ENCODE data around the gene CAPN2.

The CAPN2 gene

GRCh38 chr1:223714849-223715603 lies 2.7 kb downstream of the CAPN2 start (continued):
- TF ChIP-seq ZNF639 (tag by site-specific recombination; IDR thresholded peaks at IDR 0.05) (peak; percentile 93), ZNF302 (tag by site-specific recombination; IDR thresholded peaks at IDR 0.05; ENCODE audit: low read depth) (no peak), GLI2 (tag by site-specific recombination; IDR thresholded peaks at IDR 0.05; ENCODE audit: borderline replicate concordance, low read depth) (no peak), ZNF350 (tag by site-specific recombination; IDR thresholded peaks at IDR 0.05) (no peak), WT1 (tag by site-specific recombination; IDR thresholded peaks at IDR 0.05) (peak; percentile 90), ZBTB17 (tag by site-specific recombination; IDR thresholded peaks at IDR 0.05) (peak; percentile 99), ZNF155 (tag by site-specific recombination; IDR thresholded peaks at IDR 0.05) (no peak), ZNF423 (tag by site-specific recombination; IDR thresholded peaks at IDR 0.05) (no peak), ZNF394 (tag by site-specific recombination; IDR thresholded peaks at IDR 0.05; ENCODE audit: borderline replicate concordance) (peak; percentile 85), ZNF561 (tag by site-specific recombination; IDR thresholded peaks at IDR 0.05; ENCODE audit: borderline replicate concordance) (0 out of 2 replicates have a peak, but pooled peaks have one; percentile 24), ZSCAN16 (tag by site-specific recombination; IDR thresholded peaks at IDR 0.05) (no peak; the same call in 1 of the 2 replicates), ZNF416 (tag by site-specific recombination; IDR thresholded peaks at IDR 0.05) (no peak), OVOL3 (tag by site-specific recombination; IDR thresholded peaks at IDR 0.05) (no peak), KLF9 (tag by site-specific recombination; IDR thresholded peaks at IDR 0.05; ENCODE audit: low read depth) (no peak), ZNF214 (tag by site-specific recombination; IDR thresholded peaks at IDR 0.05; ENCODE audit: borderline replicate concordance) (no peak), BCL11B (tag by site-specific recombination; IDR thresholded peaks at IDR 0.05; ENCODE audit: low read depth) (no peak), ZNF223 (tag by site-specific recombination; IDR thresholded peaks at IDR 0.05) (no peak), REST (tag by site-specific recombination; IDR thresholded peaks at IDR 0.05) (no peak), KLF1 (tag by site-specific recombination; IDR thresholded peaks at IDR 0.05) (peak; percentile 59), SCRT1 (tag by site-specific recombination; IDR thresholded peaks at IDR 0.05; ENCODE audit: borderline replicate concordance) (no peak; the same call in 1 of the 2 replicates), ZBTB1 (tag by site-specific recombination; IDR thresholded peaks at IDR 0.05) (peak; percentile 83), ZNF239 (tag by site-specific recombination; IDR thresholded peaks at IDR 0.05) (0 out of 2 replicates have a peak, but pooled peaks have one; percentile 21), ZNF202 (tag by site-specific recombination; IDR thresholded peaks at IDR 0.05; ENCODE audit: borderline replicate concordance) (no peak), ZNF658 (tag by site-specific recombination; IDR thresholded peaks at IDR 0.05) (no peak), ZNF501 (tag by site-specific recombination; IDR thresholded peaks at IDR 0.05) (peak; percentile 73; the same call in 1 of the 2 replicates), SP3 (tag by site-specific recombination; IDR thresholded peaks at IDR 0.05) (0 out of 2 replicates have a peak, but pooled peaks have one; percentile 19), ZNF37A (tag by site-specific recombination; IDR thresholded peaks at IDR 0.05) (no peak), ZNF398 (tag by site-specific recombination; IDR thresholded peaks at IDR 0.05) (peak; percentile 97), ZNF529 (tag by site-specific recombination; IDR thresholded peaks at IDR 0.05; ENCODE audit: insufficient replicate concordance) (no peak), ZNF362 (tag by site-specific recombination; IDR thresholded peaks at IDR 0.05) (peak; percentile 99)

All from HEK293 (cell line).